ENCODE data around the gene DARS2.

- TF ChIP-seq CTCF (IDR thresholded peaks at IDR 0.05; ENCODE audit: low read depth, low read length, poor library complexity, severe bottlenecking) (no peak), EZH2phosphoT487 (IDR thresholded peaks at IDR 0.05; ENCODE audit: borderline replicate concordance, low read length) (no peak)
Observed at GRCh38 chr1:173802961-173803360, 21.5 kb upstream of the DARS2 start.

Measured in DOHH2 (cell line).